Keratinocyte (primary cell): ENCODE results near the gene RERE. TPM values are rescaled to one million over a fixed set of nuclear protein-coding genes. Genes with fewer than 3 reads are reported as not detected.

ENCODE experiments used
- DNase-seq: peaks from one replicate; pipeline ENCODE4 v3.0.0-alpha.2; 2011; ENCODE audit warnings: low read depth, missing footprints, low spot score
- FAIRE-seq: peaks from 2 replicates; lab custom pipeline; 2011; peaks lifted over from hg19 to GRCh38; lab: Jason Lieb, UNC
- H2AFZ ChIP-seq: 2 replicates; pipeline ENCODE4 v1.6.0; 2012; ENCODE audit warnings: low read length, control low read depth, inconsistent platforms; ENCODE audit not compliant: control insufficient read depth
- H3K27ac ChIP-seq: 2 replicates; pipeline ENCODE4 v1.5.1; 2011; ENCODE audit warnings: low read length; ENCODE audit not compliant: control insufficient read depth, insufficient read depth
- H3K27me3 ChIP-seq: 3 replicates; pipeline ENCODE4 v1.6.0; 2011; ENCODE audit warnings: low read length; ENCODE audit not compliant: control insufficient read depth, insufficient read depth; ENCODE audit errors: extremely low read depth
- H3K36me3 ChIP-seq, 2 experiments: 2 replicates in 1 of 2; 3 replicates in 1 of 2; pipeline ENCODE4 v1.5.1; 2011; ENCODE audit warnings: low read length in 2 of 2, mild to moderate bottlenecking in 1 of 2; ENCODE audit not compliant: control insufficient read depth in 2 of 2, insufficient read depth in 2 of 2; ENCODE audit errors: extremely low read depth in 1 of 2
- H3K4me1 ChIP-seq: 3 replicates; pipeline ENCODE4 v1.5.1; 2011; ENCODE audit warnings: low read length; ENCODE audit not compliant: control insufficient read depth, insufficient read depth; ENCODE audit errors: extremely low read depth
- H3K4me2 ChIP-seq: 3 replicates; pipeline ENCODE4 v1.6.0; 2011; ENCODE audit warnings: low read depth, low read length; ENCODE audit not compliant: control insufficient read depth, insufficient read depth; ENCODE audit errors: extremely low read depth
- H3K4me3 ChIP-seq, 3 experiments: fragments of 200-600 bp in 1 of 3; sonication (generic) in 1 of 3; 2 replicates in 2 of 3; 3 replicates in 1 of 3; pipeline ENCODE4 v1.5.1; 2011 to 2016; ENCODE audit warnings: low read length in 3 of 3, mild to moderate bottlenecking in 3 of 3, control low read depth in 2 of 3, inconsistent platforms in 1 of 3, low read depth in 1 of 3, mixed read lengths in 1 of 3, mixed run types in 1 of 3, moderate library complexity in 1 of 3; ENCODE audit not compliant: control insufficient read depth in 2 of 3, insufficient read depth in 2 of 3; ENCODE audit errors: extremely low read depth in 1 of 3
- H3K79me2 ChIP-seq: 2 replicates; pipeline ENCODE4 v1.6.0; 2012; ENCODE audit warnings: low read length; ENCODE audit not compliant: control insufficient read depth, insufficient read depth
- H3K9ac ChIP-seq: 3 replicates; pipeline ENCODE4 v1.6.0; 2011; ENCODE audit warnings: low read length; ENCODE audit not compliant: control insufficient read depth, insufficient read depth; ENCODE audit errors: extremely low read depth
- H3K9me1 ChIP-seq: 3 replicates; pipeline ENCODE4 v1.6.0; 2011; ENCODE audit warnings: low read length; ENCODE audit not compliant: control insufficient read depth, insufficient read depth; ENCODE audit errors: extremely low read depth
- H3K9me3 ChIP-seq: 2 replicates; pipeline ENCODE4 v1.5.1; 2012; ENCODE audit warnings: low read depth, low read length; ENCODE audit not compliant: control insufficient read depth
- H4K20me1 ChIP-seq: 3 replicates; pipeline ENCODE4 v1.6.0; 2011; ENCODE audit warnings: low read length; ENCODE audit not compliant: control insufficient read depth, insufficient read depth; ENCODE audit errors: extremely low read depth
- CTCF ChIP-seq, 3 experiments: IDR thresholded peaks in 1 of 3; conservative IDR thresholded peaks in 1 of 3; optimal IDR thresholded peaks in 1 of 3; 2 replicates in 2 of 3; 3 replicates in 1 of 3; pipeline versions ENCODE3 to v1.5.1; 2011; ENCODE audit warnings: low read length in 3 of 3, mild to moderate bottlenecking in 3 of 3, moderate library complexity in 2 of 3, control low read depth in 1 of 3, inconsistent platforms in 1 of 3; ENCODE audit not compliant: insufficient read depth in 2 of 3; ENCODE audit errors: extremely low read depth in 1 of 3
- EZH2 ChIP-seq: IDR thresholded peaks from one replicate; pipeline ENCODE4 v1.6.1; 2012; ENCODE audit warnings: inconsistent platforms, mild to moderate bottlenecking, low read length, moderate library complexity
- dilution Hi-C: fragments of 300-500 bp; cut with MboI; formaldehyde crosslinking; loops from one replicate; pipeline ENCODE4 v1.7.0; 2020; ENCODE audit warnings: low sequenced_read_pairs; ENCODE audit not compliant: extremely low pct_ligation_motif_present
- polyA plus RNA-seq, 5 experiments: library from polyadenylated mRNA; depleted of rRNA in 3 of 5; stranded (reverse) in 3 of 5; stranded (forward) in 1 of 5; unstranded in 1 of 5; fragments of >200 nt; gene quantifications; 1 replicate in 1 of 5; 2 replicates in 3 of 5; 3 replicates in 1 of 5; pipeline versions ENCODE4 v1.2.1 to v1.2.3, GENCODE V29; 2011 to 2012; ENCODE audit warnings: missing spikeins in 2 of 5, low read depth in 1 of 5, low replicate concordance in 1 of 5

The RERE gene
- polyA plus RNA-seq, 1 donor (not counting 4 experiments of a cell fraction or from before 2014, with no cell fraction given), result 3.8 TPM

GRCh38 chr1:8356256-8357209 lies 460.9 kb downstream of the RERE start:
- no peak for DNase-seq
- Histone ChIP-seq H3K27ac (no peak overlapping the region), H3K9me1 (no peaks in the 10 kb centered on the region), H3K79me2 (no peaks in the 10 kb centered on the region), H3K4me1 (peaks cover 10% of the 10 kb centered on the region), H4K20me1 (no peaks in the 10 kb centered on the region), H3K4me2 (no peak overlapping the region), H2AFZ (no peak overlapping the region), H3K4me3 (no peak overlapping the region), H3K9ac (no peak overlapping the region), H3K9me3 (no peaks in the 10 kb centered on the region), H3K36me3 (peaks cover 26 to 41% of the 10 kb centered on the region in 2 experiments), H3K27me3 (no peaks in the 10 kb centered on the region)
- no peak for TF ChIP-seq CTCF (optimal IDR thresholded peaks at IDR 0.05 in 1 of 3, IDR thresholded peaks at IDR 0.05 in 1 of 3, conservative IDR thresholded peaks at IDR 0.05 in 1 of 3; ENCODE audit: extremely low read depth in 1 of 3, insufficient read depth in 2 of 3, low read length in 3 of 3)
- no peak for TF ChIP-seq EZH2
- no peak for FAIRE-seq
- dilution Hi-C loops, result no loop called here

DNA sequence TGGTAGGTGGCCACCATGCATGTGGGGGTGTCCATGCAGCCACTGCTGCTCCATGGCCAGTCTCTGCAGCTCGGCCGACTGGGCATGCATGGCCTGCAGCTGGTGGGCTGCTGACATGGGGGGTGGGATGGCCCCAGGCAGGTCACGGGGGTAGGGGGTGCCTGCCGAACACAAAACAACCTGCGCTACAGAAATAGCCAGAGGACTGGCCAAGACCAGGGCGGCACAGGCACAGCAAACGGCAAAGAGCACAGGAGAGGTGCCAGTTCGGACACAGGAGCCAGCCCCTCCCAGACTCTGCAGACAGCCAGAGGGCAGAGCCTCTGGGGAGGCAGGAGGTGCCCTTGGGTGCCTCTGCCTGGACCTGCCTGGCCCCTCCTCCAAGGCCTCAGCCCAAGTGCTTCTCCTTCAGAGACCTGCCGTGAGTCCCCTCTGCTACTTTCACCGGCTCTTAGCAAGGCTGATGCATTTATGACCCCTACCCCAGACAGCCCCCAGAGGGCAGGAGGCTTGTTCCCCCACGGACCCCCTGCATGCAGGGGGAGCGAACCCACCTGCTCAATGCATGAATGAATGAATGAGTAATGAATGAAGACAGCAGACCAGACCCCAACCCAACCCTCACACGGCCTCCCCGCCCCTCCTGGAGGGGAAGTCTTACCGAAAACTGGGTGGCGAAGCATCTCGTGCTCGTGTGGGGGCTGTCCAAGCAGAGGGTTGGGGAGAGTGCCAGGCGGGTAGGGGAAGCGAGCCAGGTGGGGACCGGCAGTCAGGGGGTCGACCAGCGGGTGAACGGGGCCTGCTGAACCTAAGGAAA lies 461.8 kb downstream of the RERE start:
- H3K9ac ChIP-seq, result no peak overlapping the region
- no peak overlapping the region for H3K4me2 ChIP-seq
- no peaks in the 10 kb centered on the region for H3K27me3 ChIP-seq
- no peak overlapping the region for H3K4me3 ChIP-seq
- H3K79me2 ChIP-seq, result no peaks in the 10 kb centered on the region
- no peak for DNase-seq
- H2AFZ ChIP-seq, result no peak overlapping the region
- H3K9me3 ChIP-seq, result no peaks in the 10 kb centered on the region
- H3K36me3 ChIP-seq, result peaks cover 26 to 39% of the 10 kb centered on the region in 2 experiments
- no peaks in the 10 kb centered on the region for H3K9me1 ChIP-seq
- TF ChIP-seq CTCF (optimal IDR thresholded peaks at IDR 0.05 in 1 of 3, IDR thresholded peaks at IDR 0.05 in 1 of 3, conservative IDR thresholded peaks at IDR 0.05 in 1 of 3; ENCODE audit: extremely low read depth in 1 of 3, insufficient read depth in 2 of 3, low read length in 3 of 3) (no peak), EZH2 (no peak)
- H3K4me1 ChIP-seq, result peaks cover 11% of the 10 kb centered on the region
- no peak overlapping the region for H3K27ac ChIP-seq
- FAIRE-seq, result no peak
- H4K20me1 ChIP-seq, result no peaks in the 10 kb centered on the region
- dilution Hi-C loops, result no loop called here
